Epithelial cell of esophagus (primary cell): ENCODE measurements around the gene COX10.
A peak's percentile ranks its signal among the peaks of the same experiment; 100 is the strongest.

ENCODE experiments used
- DNase-seq: peaks from one replicate; pipeline ENCODE4 v3.0.0; 2010; ENCODE audit warnings: low read depth
- H3K4me3 ChIP-seq: 2 replicates; pipeline ENCODE4 v1.5.1; 2011; ENCODE audit warnings: mild to moderate bottlenecking, low read length, control low read depth
- TF ChIP-seq, protein P1 (sequence below): IDR thresholded peaks from 2 replicates; pipeline ENCODE4 v1.5.1; 2011; ENCODE audit warnings: low read depth, mild to moderate bottlenecking, low read length, control low read depth, inconsistent platforms; ENCODE audit not compliant: insufficient read depth; ENCODE audit errors: missing control alignments

COX10 gene

GRCh38 chr17:14205992-14206461 lies 136.7 kb downstream of the COX10 start:
- DNase-seq: peak; percentile 96
- TF ChIP-seq, protein P1, sequence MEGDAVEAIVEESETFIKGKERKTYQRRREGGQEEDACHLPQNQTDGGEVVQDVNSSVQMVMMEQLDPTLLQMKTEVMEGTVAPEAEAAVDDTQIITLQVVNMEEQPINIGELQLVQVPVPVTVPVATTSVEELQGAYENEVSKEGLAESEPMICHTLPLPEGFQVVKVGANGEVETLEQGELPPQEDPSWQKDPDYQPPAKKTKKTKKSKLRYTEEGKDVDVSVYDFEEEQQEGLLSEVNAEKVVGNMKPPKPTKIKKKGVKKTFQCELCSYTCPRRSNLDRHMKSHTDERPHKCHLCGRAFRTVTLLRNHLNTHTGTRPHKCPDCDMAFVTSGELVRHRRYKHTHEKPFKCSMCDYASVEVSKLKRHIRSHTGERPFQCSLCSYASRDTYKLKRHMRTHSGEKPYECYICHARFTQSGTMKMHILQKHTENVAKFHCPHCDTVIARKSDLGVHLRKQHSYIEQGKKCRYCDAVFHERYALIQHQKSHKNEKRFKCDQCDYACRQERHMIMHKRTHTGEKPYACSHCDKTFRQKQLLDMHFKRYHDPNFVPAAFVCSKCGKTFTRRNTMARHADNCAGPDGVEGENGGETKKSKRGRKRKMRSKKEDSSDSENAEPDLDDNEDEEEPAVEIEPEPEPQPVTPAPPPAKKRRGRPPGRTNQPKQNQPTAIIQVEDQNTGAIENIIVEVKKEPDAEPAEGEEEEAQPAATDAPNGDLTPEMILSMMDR: no peak
- H3K4me3 ChIP-seq: no peak overlapping the region

GRCh38 chr17:14206891-14207290 lies 137.6 kb downstream of the COX10 start:
- H3K4me3 ChIP-seq: no peak overlapping the region
- no peak for DNase-seq
- TF ChIP-seq, protein P1: no peak

DNA sequence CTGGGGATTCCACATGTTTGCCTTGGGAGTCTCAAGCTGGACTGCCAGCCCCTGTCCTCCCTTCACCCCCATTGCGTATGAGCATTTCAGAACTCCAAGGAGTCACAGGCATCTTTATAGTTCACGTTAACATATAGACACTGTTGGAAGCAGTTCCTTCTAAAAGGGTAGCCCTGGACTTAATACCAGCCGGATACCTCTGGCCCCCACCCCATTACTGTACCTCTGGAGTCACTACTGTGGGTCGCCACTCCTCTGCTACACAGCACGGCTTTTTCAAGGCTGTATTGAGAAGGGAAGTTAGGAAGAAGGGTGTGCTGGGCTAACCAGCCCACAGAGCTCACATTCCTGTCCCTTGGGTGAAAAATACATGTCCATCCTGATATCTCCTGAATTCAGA lies 138.5 kb downstream of the COX10 start:
- H3K4me3 ChIP-seq: no peak overlapping the region
- TF ChIP-seq, protein P1: no peak
- DNase-seq: no peak

DNA sequence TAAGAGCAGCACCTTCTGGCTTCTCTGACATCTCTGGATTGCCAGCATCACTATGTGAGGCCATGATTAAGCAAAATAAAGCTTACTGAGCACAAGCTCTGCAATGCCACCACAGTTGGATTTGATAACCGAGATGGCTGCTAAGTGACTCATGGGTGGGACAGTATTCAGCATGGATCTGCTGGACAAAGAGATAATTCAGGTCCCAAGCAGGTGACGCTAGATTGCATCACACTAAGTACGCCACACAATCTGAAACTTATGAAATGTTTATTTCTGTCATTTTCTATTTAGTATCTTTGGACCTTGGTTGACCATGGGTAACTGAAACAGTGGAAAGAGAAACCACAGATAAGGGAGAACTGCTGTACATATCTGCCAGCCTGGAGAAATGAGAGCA lies 139.9 kb downstream of the COX10 start:
- TF ChIP-seq, protein P1: no peak
- no peak for DNase-seq

DNA sequence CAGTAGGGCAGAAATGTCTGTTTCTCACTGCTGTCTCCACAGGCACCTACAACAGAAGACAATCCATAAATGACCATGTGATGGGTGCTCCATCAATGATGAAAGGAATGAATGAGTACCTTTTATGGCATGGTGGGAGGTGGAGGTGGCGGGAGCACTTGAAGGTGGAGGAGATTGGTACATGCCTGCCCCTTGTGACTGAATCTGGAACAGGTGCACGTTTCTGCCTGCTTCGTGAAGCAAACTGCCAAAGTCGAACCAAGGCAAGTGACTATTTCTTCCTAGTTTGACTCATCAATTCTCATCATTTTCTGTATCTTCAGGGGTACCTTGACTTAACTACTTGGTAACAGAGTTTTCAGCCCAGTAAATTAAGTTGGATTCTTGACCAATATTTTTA lies 141.9 kb downstream of the COX10 start:
- no peak overlapping the region for H3K4me3 ChIP-seq
- TF ChIP-seq, protein P1: no peak
- no peak for DNase-seq

More for the DNA sequence above, 139.9 kb downstream of the COX10 start:
- H3K4me3 ChIP-seq: no peak overlapping the region

GRCh38 chr17:14211801-14212200 lies 142.5 kb downstream of the COX10 start:
- TF ChIP-seq, protein P1: peak; percentile 36
- DNase-seq: no peak
- no peak overlapping the region for H3K4me3 ChIP-seq

DNA sequence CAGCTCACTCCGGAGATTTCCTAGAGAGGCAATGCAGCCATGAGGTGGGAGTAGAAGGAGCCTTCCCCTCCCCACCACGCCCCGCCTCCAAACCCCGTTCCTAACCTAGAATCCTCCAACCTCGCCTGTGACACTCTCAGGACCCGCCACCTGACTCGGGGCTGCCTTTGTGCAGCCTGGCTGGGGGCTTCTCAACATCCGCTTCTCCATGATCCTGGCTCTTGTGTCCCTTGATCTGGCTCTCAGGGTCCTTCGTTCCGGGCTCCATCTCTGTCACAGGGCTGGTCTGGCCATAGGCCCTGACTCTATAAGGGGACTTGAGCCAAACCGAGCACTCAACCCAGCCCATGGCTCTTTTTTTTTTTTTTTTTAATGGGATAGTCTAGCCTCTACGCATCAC lies 143.1 kb downstream of the COX10 start:
- DNase-seq: no peak
- TF ChIP-seq, protein P1: no peak
- H3K4me3 ChIP-seq: no peak overlapping the region
